Common myeloid progenitor, CD34-positive (primary cell): ENCODE data around the gene PTPRN2.

Source experiments
- CTCF ChIA-PET: fragments of 350-600 bp; sonication (Branson Sonifier 250); formaldehyde crosslinking; loops from one replicate; lab custom pipeline; 2021; ENCODE audit warnings: antibody characterized with exemption; lab: Charles Lee
- POLR2A ChIA-PET: fragments of 350-600 bp; sonication (Branson Sonifier 250); formaldehyde crosslinking; loops from one replicate; lab custom pipeline; 2021; ENCODE audit warnings: antibody characterized with exemption; lab: Charles Lee
- DNase-seq, 3 donors: peaks; one replicate each; pipeline versions ENCODE4 v3.0.0 to v3.0.0-alpha.2; 2013
- H3K27ac ChIP-seq, 2 experiments: 1 replicate in 1 of 2; 2 replicates in 1 of 2; pipeline ENCODE4 v1.7.0; 2013; ENCODE audit warnings: inconsistent platforms in 2 of 2, low read length in 2 of 2, mild to moderate bottlenecking in 2 of 2, low read depth in 1 of 2, moderate library complexity in 1 of 2; ENCODE audit not compliant: severe bottlenecking in 2 of 2, insufficient read depth in 1 of 2, poor library complexity in 1 of 2
- H3K27me3 ChIP-seq, 5 experiments: replicated peaks in 2 of 5; 1 replicate in 3 of 5; 2 replicates in 2 of 5; pipeline versions ENCODE4 v1.6.1 to v1.7.0; 2013; ENCODE audit warnings: low read length in 4 of 5, mild to moderate bottlenecking in 2 of 5, moderate library complexity in 2 of 5, inconsistent platforms in 1 of 5; ENCODE audit not compliant: insufficient read depth in 5 of 5, control insufficient read depth in 4 of 5
- H3K36me3 ChIP-seq, 4 experiments: 1 replicate in 2 of 4; 2 replicates in 2 of 4; pipeline versions ENCODE4 v1.6.1 to v1.7.0; 2013; ENCODE audit warnings: low read length in 3 of 4, control low read depth in 1 of 4, mild to moderate bottlenecking in 1 of 4; ENCODE audit not compliant: control insufficient read depth in 4 of 4, insufficient read depth in 4 of 4
- H3K4me1 ChIP-seq, 4 experiments: 1 replicate in 3 of 4; 2 replicates in 1 of 4; pipeline versions ENCODE4 v1.6.1 to v1.7.1; 2013; ENCODE audit warnings: low read length in 3 of 4, mild to moderate bottlenecking in 3 of 4, control low read depth in 1 of 4, inconsistent platforms in 1 of 4, moderate library complexity in 1 of 4; ENCODE audit not compliant: control insufficient read depth in 4 of 4, insufficient read depth in 4 of 4; ENCODE audit errors: control extremely low read depth in 1 of 4
- H3K4me3 ChIP-seq, 7 experiments: 1 replicate in 4 of 7; 2 replicates in 3 of 7; pipeline versions ENCODE4 v1.5.1 to v1.7.0; 2013; ENCODE audit warnings: mild to moderate bottlenecking in 7 of 7, low read length in 6 of 7, moderate library complexity in 6 of 7, inconsistent platforms in 2 of 7, low read depth in 2 of 7, control low read depth in 1 of 7; ENCODE audit not compliant: insufficient read depth in 4 of 7, control insufficient read depth in 1 of 7; ENCODE audit errors: extremely low read depth in 1 of 7
- H3K9me3 ChIP-seq, 5 experiments: 1 replicate in 4 of 5; 2 replicates in 1 of 5; pipeline versions ENCODE4 v1.6.1 to v1.7.1; 2013; ENCODE audit warnings: low read length in 4 of 5, mild to moderate bottlenecking in 2 of 5, inconsistent platforms in 1 of 5, low read depth in 1 of 5, moderate library complexity in 1 of 5; ENCODE audit not compliant: control insufficient read depth in 4 of 5, insufficient read depth in 2 of 5; ENCODE audit errors: control extremely low read depth in 1 of 5
- WGBS: methylation state at CpG from one replicate; pipeline ENCODE4 v1.1.5; 2013; ENCODE audit not compliant: insufficient coverage; 5-methylcytosine and 5-hydroxymethylcytosine counted together

Gene PTPRN2

GRCh38 chr7:158133515-158134271 is 453.9 kb downstream of the PTPRN2 start:
- Histone ChIP-seq H3K4me1 (no peaks in the 10 kb centered on the region), H3K36me3 (no peaks in the 10 kb centered on the region), H3K27me3 (no peaks in the 10 kb centered on the region), H3K9me3 (peaks cover 0 to 38% (median 5%) of the 10 kb centered on the region in 5 experiments), H3K27ac (no peak overlapping the region), H3K4me3 (no peak overlapping the region)
- CTCF ChIA-PET, result no interaction called here
- POLR2A ChIA-PET, result no interaction called here
- WGBS, result 90% methylated on average over 32 of the region's 36 CpGs
- DNase-seq, result no peak

DNA sequence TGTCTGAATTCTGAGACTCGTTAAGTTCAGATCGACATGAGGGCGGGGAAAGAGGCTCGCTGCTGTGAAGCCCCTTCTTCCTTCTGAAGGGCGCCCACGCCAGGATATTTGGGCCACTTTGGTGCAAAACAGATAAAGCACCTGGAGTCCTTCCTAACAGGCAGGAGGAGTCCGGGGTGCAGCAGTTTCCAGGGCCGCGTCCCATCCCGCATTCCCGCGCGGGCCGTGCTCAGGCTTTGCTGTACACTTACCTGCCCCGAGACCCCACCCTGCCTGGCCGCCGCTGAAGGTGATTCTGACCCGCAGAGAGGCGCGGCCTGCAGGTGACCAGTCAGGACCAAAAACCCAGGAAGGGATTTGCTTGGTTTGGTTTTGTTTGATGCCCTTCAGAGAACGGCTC is 454.6 kb downstream of the PTPRN2 start:
- Histone ChIP-seq H3K36me3 (no peaks in the 10 kb centered on the region), H3K9me3 (peaks cover 0 to 39% (median 5%) of the 10 kb centered on the region in 5 experiments), H3K27ac (no peak overlapping the region), H3K4me3 (no peak overlapping the region), H3K4me1 (no peaks in the 10 kb centered on the region), H3K27me3 (no peaks in the 10 kb centered on the region)
- ChIA-PET CTCF (no interaction called here), POLR2A (no interaction called here)
- DNase-seq, result no peak
- WGBS, result 94% methylated on average over 21 of the region's 21 CpGs

DNA sequence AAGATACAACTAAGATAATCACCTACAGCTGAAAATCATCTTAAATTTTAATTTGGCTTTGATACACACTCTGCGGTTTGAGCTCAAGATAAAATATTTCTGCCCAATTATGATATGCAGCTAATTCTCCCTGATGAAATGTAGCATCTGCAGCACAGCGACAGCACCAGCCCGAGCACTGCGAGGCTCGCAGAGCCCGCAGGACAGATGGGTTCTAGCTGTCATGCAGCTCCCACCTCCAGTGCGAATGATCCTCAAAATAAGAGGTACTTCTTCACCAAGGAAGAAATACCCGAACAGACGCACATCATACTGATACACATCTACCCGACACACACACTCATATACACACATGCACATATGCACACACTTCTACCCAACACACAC is 457.6 kb downstream of the PTPRN2 start:
- H3K4me3 ChIP-seq, result no peak overlapping the region
- no peaks in the 10 kb centered on the region for H3K4me1 ChIP-seq
- no peaks in the 10 kb centered on the region for H3K27me3 ChIP-seq
- H3K9me3 ChIP-seq, result peaks cover 0 to 46% (median 15%) of the 10 kb centered on the region in 5 experiments
- POLR2A ChIA-PET, result no interaction called here
- H3K27ac ChIP-seq, result no peak overlapping the region
- CTCF ChIA-PET, result no interaction called here
- DNase-seq, result no peak
- no peaks in the 10 kb centered on the region for H3K36me3 ChIP-seq
- WGBS, result 97% methylated on average over 10 of the region's 10 CpGs

DNA sequence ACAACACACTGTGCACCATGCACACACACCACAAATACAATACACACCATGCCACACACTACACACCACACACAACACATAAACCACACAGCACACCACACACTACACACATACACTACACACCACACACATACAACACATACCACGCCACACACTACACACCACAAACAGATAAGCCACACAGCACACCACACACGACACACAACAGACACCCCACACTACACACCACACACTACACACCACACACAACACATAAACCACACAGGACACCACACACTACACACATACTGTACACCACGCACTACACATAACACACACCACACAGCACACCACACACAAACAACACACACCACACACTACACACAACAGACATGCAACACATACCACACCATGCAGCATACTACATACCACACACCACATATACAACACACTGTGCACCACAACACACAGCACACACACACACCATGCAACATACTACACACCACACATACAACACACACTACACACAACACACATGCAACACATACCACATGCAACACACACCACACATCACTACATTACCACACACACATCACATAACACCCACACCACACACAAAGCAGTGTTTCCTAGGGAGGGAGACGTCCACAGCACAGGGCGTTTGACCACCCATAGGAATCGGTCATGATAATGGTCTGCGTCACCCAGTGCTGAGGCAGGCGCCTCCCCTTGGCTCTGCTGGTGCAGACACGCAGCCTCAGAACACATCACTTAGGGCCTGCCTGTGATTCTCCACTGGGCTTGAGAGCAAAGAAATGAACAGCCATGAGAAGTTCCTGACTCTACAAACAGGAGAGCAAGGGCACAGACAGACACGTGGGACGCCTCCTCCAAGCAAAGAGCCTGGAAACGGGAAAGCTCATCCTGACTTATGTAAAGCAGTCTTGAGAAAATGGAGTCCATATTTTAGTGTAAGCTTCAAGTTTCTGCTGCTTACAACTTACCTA is 458.3 kb downstream of the PTPRN2 start:
- no peak for DNase-seq
- no peak overlapping the region for H3K4me3 ChIP-seq
- no peaks in the 10 kb centered on the region for H3K4me1 ChIP-seq
- no peak overlapping the region for H3K27ac ChIP-seq
- no peaks in the 10 kb centered on the region for H3K36me3 ChIP-seq
- no peaks in the 10 kb centered on the region for H3K27me3 ChIP-seq
- ChIA-PET POLR2A (no interaction called here), CTCF (no interaction called here)
- 94% methylated on average over 10 of the region's 12 CpGs for WGBS
- H3K9me3 ChIP-seq, result peaks cover 0 to 50% (median 22%) of the 10 kb centered on the region in 5 experiments

GRCh38 chr7:158128572-158128971 is 459.1 kb downstream of the PTPRN2 start:
- CTCF ChIA-PET, result no interaction called here
- no peaks in the 10 kb centered on the region for H3K4me1 ChIP-seq
- POLR2A ChIA-PET, result no interaction called here
- H3K4me3 ChIP-seq, result no peak overlapping the region
- H3K27ac ChIP-seq, result no peak overlapping the region
- H3K27me3 ChIP-seq, result no peaks in the 10 kb centered on the region
- H3K9me3 ChIP-seq, result peaks cover 0 to 49% (median 22%) of the 10 kb centered on the region in 5 experiments
- no peak for DNase-seq
- no peaks in the 10 kb centered on the region for H3K36me3 ChIP-seq
- 89% methylated on average over 9 of the region's 9 CpGs for WGBS

GRCh38 chr7:158127241-158127640 is 460.4 kb downstream of the PTPRN2 start:
- Histone ChIP-seq H3K9me3 (peaks cover 0 to 53% (median 26%) of the 10 kb centered on the region in 5 experiments), H3K27me3 (no peaks in the 10 kb centered on the region), H3K4me3 (no peak overlapping the region), H3K27ac (no peak overlapping the region), H3K4me1 (no peaks in the 10 kb centered on the region), H3K36me3 (no peaks in the 10 kb centered on the region)
- 96% methylated on average over 10 of the region's 15 CpGs for WGBS
- ChIA-PET CTCF (no interaction called here), POLR2A (no interaction called here)
- no peak for DNase-seq

- WGBS, result 89% methylated on average over 8 of the region's 15 CpGs
- Histone ChIP-seq H3K9me3 (peaks cover 0 to 49% (median 26%) of the 10 kb centered on the region in 5 experiments), H3K27me3 (no peaks in the 10 kb centered on the region), H3K4me1 (no peaks in the 10 kb centered on the region), H3K4me3 (peak overlapping the region in 1 of 7 experiments; percentile 4), H3K27ac (no peak overlapping the region), H3K36me3 (no peaks in the 10 kb centered on the region)
- ChIA-PET CTCF (no interaction called here), POLR2A (no interaction called here)
- no peak for DNase-seq
These were observed 461.0 kb downstream of the PTPRN2 start for GRCh38 chr7:158126661-158127060.
